Measurements from ENCODE around the gene RMDN2.
"Not testable (repeated sequence)": the region's sequence is repeated elsewhere in the genome, so short reads cannot be mapped to it uniquely, and the experiment has no call there.

RMDN2 gene

DNA sequence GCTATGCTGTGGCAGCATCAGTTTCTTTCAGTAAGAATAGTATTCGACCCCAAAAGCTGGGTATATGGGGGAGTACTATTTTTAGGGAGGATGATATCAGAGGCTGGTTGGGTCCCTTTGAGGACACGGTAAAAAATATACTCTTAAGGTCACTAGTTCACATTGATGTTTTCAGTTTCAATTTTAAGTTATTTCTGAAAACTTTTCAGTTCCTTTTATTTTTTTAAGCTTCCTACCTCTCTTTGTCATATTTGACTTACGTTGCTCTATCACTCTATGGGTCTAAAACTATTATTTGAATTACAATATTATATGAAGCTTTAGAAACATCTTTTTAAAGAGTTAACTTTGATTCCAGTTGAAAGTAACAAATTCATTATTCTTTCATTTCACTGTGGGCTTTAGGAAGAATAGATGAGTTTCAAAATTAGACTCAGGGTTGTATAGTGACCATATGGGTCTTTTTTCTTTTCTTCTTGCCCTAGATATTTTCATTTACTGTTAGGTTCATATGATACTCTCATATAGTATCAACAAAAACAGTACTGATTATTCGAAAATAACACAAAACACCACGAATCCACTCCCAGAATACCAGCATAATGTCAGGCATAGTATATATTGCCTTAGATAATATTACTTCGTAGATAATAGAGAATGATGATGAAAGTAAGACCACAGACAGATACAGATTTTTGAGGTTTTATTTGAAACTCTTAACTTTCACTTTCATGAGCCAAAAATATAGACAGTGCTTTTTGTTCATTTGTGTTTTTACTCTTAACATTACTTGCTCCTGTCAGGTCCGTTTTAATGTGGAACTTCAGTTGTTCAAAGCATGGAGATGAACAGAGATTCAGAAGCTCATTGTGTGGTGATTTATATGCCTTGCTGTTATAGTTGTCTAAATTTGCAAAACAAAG lies 9.8 kb downstream of the RMDN2 start:
- peak in 1 of 2 donors; percentile 1 for DNase-seq

GRCh38 chr2:37937568-37937967 lies 12.5 kb downstream of the RMDN2 start:
- not testable (repeated sequence) for DNase-seq

DNA sequence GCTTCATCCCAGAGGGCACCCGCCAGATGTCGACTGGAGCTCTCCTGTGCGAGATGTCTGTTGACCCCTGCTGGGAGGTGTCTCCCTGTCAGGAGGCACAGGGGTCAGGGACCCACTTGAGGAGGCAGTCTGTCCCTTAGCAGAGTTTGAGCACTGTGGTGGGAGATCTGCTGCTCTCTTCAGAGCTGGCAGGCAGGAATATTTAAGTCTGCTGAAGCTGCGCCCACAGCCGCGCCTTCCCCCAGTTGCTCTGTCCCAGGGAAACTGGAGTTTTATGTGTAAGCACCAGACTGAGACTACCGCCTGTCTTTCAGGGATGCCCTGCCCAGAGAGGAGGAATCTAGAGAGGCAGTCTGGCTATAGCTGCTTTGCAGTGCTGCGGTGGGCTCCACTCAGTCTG lies 16.2 kb downstream of the RMDN2 start:
- DNase-seq = not testable (repeated sequence)

- no peak for DNase-seq
These were observed 19.2 kb downstream of the RMDN2 start for GRCh38 chr2:37944268-37944667.

DNA sequence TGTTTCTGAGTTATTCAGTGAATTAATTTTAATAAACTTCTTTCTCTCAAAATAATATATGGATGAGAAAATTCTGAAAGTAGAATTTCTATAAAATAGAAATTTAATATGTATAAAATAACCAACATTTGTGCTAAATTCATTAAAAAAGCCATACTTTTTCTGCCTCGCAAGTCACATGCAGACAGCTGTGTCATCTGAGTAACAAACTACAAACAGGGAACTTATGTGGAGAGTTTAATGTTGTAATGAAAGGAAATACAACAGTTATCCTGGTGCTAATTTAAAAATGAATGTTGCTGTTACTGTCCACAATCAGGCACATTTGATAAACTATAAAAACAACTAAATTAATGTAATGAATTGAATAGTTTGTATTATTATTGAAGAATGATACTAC lies 22.2 kb downstream of the RMDN2 start:
- no peak for DNase-seq

GRCh38 chr2:37962018-37962739 lies 37.1 kb downstream of the RMDN2 start:
- DNase-seq = not testable (repeated sequence)

DNA sequence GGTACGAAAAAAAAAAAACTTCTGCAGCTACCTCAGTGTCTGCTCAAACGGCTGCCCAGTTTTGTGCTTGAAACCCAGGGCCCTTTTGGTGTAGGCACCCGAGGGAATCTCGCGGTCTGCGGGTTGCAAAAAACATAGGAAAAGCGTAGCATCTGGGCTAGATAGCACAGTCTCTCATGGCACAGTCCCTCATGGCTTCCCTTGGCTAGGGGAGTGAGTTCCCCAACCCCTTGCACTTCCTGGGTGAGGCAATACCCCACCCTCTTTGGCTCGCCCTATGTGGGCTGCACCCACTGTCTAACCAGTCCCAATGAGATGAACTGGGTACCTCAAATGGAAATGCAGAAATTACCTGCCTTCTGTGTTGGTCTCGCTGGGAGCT lies 37.6 kb downstream of the RMDN2 start:
- DNase-seq = not testable (repeated sequence)

GRCh38 chr2:37963901-37964300 lies 38.8 kb downstream of the RMDN2 start:
- DNase-seq = not testable (repeated sequence)

GRCh38 chr2:37966326-37966725 lies 41.2 kb downstream of the RMDN2 start:
- DNase-seq = no peak

DNA sequence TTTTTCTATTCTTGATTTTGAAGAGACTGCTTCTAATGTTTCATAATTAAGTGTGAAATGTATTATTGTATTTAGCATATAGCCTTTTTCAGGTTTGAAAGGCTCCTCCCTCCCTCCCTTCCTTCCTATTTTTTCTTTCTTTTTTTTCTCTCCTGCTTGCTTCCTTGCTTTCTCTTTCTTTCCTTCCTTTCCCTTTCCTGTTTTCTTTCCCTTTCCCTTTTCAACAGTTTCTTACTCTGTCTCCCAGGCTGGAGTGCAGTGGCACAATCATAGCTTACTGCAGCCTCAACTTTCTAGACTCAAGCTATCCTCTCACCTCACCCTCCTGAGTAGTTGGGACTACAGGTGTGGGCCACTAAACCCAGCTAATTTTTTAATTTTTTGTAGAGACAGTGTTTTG lies 44.6 kb downstream of the RMDN2 start:
- DNase-seq = no peak

DNA sequence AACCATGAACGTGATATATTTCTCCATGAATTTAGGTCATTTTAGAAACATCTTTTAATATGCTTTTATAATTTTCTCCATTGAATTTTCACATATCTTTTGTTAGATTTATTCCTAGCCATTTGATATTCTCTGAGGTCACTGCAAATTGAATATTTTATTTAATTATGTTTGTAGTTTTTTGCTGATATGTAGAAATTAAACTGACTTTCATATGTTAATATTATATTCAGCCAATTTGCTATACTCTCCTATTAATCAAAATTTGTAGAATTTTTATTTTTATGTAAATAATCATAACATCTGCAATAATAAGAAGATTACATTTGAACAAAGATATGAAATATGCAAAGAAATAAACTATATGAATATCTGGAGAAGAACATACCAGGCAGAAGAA lies 46.9 kb downstream of the RMDN2 start:
- DNase-seq = no peak

- no peak for DNase-seq
These were observed 48.7 kb downstream of the RMDN2 start for GRCh38 chr2:37973615-37974353.

- no peak for DNase-seq
These were observed 50.7 kb downstream of the RMDN2 start for GRCh38 chr2:37975808-37976207.

DNA sequence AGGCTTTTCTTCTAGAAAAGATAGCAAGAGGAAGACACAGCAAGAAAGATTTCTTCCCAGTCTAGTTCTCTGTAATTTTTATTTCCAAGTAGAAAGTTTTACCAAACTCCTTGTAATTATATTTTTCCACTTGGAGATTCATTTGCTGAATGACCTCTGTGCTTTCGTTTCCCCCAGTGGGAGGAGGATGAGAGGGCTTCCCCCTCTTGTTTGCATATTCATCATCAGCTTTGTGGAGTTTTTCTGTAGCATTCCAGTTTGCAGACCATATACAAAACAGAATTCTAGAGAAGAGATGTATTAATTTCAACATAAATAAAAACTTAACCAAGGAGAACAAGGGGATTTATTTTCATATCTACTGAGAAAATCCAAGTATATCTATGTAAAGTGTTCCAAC lies 51.3 kb downstream of the RMDN2 start:
- no peak for DNase-seq

DNA sequence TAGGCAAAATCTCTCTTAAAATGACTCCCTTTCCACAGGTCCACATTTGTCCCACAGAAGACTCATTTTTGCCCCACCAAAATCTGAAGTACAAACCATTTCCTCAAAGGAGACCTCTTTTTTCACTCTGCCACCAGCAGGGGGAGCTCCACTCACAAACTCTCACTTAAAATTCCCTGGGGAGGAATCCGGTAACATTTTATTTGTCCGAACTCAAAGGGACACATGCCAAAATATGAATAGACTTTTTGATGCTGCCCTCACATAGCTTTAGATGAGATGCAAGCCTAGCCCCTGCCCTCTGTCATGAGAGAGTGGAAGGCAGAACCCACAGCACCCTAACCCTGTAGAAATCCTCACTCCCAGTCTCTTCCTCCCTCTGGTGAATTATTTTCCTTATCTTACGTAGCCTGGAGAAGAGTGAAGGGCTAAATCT lies 57.1 kb downstream of the RMDN2 start:
- DNase-seq = peak; percentile 47 to 52

- no peak for DNase-seq
These were observed 57.8 kb downstream of the RMDN2 start for GRCh38 chr2:37982847-37983246.

DNA sequence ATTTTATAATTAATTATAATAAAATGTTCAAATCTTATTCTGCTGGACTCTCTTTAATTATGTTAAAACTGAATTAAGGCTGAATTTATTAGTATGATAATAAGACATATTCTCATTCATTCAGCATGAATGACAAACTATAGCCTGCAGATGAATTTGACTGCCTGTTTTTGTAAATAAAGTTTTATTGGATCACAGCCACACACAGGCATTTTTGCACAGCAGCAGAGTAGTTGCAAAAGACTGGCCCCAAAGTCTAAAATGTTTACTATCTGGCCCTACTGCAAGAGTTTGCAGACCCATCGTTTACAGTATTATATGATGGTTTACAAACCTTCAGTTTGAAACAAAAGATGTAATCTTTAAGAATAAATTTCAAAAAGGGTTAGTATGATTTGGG lies 58.6 kb downstream of the RMDN2 start:
- DNase-seq = no peak

GRCh38 chr2:37984176-37984575 lies 59.1 kb downstream of the RMDN2 start:
- DNase-seq = no peak

DNA sequence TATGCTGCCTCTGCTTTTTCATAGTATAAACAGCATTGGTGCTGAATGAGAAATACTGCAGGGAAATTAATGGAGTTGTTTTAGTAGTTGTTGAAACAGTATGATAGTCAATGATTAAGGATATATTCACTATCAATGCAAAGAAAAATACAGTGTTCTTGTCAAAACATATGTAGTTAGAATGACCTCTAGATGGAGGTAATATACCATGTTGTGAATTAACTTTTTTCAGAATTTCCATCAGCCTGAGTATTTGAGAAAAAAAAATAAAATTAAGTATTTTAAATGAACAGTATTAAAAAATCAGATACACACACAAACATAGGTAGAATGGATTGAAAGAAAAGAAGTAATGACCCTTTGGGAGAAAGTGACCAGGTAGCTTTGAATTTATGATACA lies 59.5 kb downstream of the RMDN2 start:
- DNase-seq = no peak

- no peak for DNase-seq
These were observed 60.2 kb downstream of the RMDN2 start for GRCh38 chr2:37985333-37985732.

- DNase-seq = no peak
These were observed 62.1 kb downstream of the RMDN2 start for GRCh38 chr2:37987098-37987775.

- DNase-seq = no peak
These were observed 67.5 kb downstream of the RMDN2 start for GRCh38 chr2:37992601-37993000.

DNA sequence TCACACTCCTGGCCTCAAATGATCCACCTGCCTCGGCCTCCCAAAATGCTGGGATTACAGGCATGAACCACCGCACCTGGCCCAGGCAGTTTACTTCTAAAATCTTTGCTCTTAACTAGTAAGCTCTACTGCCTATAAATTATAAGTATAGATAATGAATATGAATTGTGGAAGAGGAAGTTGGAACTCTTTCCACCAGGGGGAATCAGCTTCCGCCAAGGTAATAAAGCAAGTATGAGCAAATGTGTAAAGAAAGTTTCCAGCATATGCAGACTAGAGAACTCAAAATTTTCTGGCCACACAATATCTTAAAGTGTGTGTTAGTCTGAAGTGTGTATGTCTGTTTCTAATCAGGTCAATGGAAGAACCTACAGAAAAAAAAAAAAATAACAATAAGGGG lies 68.1 kb downstream of the RMDN2 start:
- DNase-seq = no peak

Measured in CD4-positive, alpha-beta T cell treated with Interleukin-1 beta for 1 hour (primary cell).